Uterus (tissue), 2 donors: ENCODE measurements around the gene EIPR1.

Experiments used
- POLR2A ChIP-seq, 2 donors: fragments of 450-650 bp; IDR thresholded peaks; one replicate each; pipeline ENCODE4 v1.6.1; 2016; ENCODE audit warnings: antibody characterized with exemption in 2 of 2, mild to moderate bottlenecking in 1 of 2, moderate library complexity in 1 of 2
- TF ChIP-seq, protein P1 (sequence below), 4 experiments: fragments of 200-600 bp in 2 of 4; fragments of 450-650 bp in 2 of 4; sonication (generic) in 2 of 4; IDR thresholded peaks; one replicate each; pipeline ENCODE4 v1.5.1; 2016 to 2019; ENCODE audit warnings: antibody characterized with exemption in 4 of 4, mild to moderate bottlenecking in 2 of 4, moderate library complexity in 1 of 4

- TF ChIP-seq, protein P1, sequence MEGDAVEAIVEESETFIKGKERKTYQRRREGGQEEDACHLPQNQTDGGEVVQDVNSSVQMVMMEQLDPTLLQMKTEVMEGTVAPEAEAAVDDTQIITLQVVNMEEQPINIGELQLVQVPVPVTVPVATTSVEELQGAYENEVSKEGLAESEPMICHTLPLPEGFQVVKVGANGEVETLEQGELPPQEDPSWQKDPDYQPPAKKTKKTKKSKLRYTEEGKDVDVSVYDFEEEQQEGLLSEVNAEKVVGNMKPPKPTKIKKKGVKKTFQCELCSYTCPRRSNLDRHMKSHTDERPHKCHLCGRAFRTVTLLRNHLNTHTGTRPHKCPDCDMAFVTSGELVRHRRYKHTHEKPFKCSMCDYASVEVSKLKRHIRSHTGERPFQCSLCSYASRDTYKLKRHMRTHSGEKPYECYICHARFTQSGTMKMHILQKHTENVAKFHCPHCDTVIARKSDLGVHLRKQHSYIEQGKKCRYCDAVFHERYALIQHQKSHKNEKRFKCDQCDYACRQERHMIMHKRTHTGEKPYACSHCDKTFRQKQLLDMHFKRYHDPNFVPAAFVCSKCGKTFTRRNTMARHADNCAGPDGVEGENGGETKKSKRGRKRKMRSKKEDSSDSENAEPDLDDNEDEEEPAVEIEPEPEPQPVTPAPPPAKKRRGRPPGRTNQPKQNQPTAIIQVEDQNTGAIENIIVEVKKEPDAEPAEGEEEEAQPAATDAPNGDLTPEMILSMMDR (IDR thresholded peaks at IDR 0.05): no peak
- TF ChIP-seq POLR2A (IDR thresholded peaks at IDR 0.05): no peak
Measured at GRCh38 chr2:3349211-3349693, 28.4 kb downstream of the EIPR1 start.
